D721Med (cell line): ENCODE data around the gene ZNF574.

Source experiments
- DNase-seq: peaks from one replicate; pipeline ENCODE4 v3.0.0; 2011; ENCODE audit warnings: low spot score; ENCODE audit not compliant: insufficient read length
- FAIRE-seq: peaks from 2 replicates; lab custom pipeline; 2011; peaks lifted over from hg19 to GRCh38; lab: Jason Lieb, UNC
- CTCF ChIP-seq: IDR thresholded peaks from 2 replicates; pipeline ENCODE4 v1.5.1; 2012; ENCODE audit warnings: mild to moderate bottlenecking, control low read depth; ENCODE audit not compliant: insufficient read depth; ENCODE audit errors: missing control alignments

Gene ZNF574

DNA sequence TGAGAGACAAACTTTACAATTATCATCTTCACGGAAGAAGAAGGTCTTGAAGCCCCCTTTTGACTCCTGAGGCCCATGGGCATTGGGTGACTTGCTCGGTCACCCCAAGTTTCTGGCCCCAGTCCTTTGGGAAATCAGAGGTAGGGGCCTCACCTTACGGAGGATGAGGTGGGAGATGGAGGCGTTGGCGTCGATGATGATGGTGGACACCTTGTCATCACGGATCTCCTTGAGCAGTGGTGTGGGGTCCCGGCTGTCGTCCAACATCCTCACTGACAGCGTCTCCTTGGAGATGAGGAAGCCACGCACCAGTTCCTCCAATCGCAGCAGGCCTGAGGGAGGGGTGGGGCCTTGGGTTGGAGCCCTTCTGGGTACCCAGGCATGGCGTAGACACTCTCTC is 16.8 kb upstream of the ZNF574 start:
- DNase-seq: no peak
- FAIRE-seq: no peak
- no peak for TF ChIP-seq CTCF

DNA sequence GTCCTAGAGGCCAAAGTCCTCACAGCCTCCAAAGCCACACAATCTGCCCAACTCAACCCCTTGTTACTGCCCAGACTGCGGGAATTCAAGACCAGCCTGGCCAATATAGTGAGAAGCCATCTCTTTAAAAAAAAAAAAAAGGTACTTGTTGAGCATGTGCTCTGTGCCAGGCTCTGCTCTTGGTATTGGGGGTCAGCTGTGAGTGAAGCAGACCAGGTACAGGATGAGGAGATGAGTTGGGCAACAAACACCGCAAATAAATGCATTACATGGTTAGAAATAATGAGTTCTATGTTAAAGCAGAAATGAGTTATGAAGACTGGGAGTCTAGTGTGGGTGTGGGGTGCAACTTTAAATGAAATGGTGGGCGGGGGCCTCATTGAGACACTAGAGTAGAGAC is 15.8 kb upstream of the ZNF574 start:
- DNase-seq (no peak), FAIRE-seq (no peak)
- no peak for TF ChIP-seq CTCF

DNA sequence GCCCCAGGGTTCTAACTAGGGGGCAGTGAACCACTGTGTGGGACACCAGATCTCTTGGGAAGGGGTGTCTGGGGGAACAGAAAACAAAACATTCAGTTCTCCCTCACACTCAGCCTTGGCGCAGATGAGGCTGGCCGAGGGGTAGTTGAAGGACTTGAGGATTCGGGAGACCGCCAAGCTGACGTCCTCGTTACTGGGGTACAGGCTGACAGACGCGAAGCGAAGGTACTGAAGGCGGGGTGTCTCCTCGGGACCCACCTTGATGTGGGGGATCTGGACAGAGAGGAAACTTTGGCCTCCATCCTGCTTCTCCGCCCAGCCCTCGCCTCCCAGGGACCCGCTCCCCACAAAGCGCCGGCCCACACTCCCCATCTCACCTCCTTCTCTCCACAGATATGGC is 13.6 kb upstream of the ZNF574 start:
- DNase-seq (no peak), FAIRE-seq (no peak)
- TF ChIP-seq CTCF: no peak

GRCh38 chr19:42064432-42064831 is 11.5 kb upstream of the ZNF574 start:
- FAIRE-seq (no peak), DNase-seq (no peak)
- TF ChIP-seq CTCF: no peak

GRCh38 chr19:42065051-42065450 is 10.9 kb upstream of the ZNF574 start:
- DNase-seq (no peak), FAIRE-seq (no peak)
- no peak for TF ChIP-seq CTCF

DNA sequence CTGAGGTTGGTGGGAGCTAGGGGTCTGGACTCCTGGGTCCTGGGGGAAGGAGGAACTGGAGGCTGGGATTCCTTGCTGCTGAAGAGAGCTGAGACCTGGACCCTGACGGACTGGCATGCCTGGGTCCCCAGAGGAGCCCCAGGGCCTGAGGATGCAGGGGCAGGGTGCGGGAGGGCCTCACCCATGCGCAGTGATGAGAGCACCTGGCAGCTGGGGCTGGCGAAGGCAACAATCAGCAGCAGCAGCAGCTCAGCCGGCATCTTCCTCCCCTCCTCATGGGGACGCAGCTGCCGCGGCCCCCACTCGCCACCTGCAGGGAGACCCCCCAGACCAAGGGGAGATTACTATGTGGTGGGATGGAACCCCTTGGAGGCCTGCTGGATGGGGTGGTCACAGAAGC is 10.5 kb upstream of the ZNF574 start:
- FAIRE-seq (no peak), DNase-seq (no peak)
- no peak for TF ChIP-seq CTCF

- DNase-seq: peak; percentile 66
- no peak for TF ChIP-seq CTCF
Observed at GRCh38 chr19:42066075-42066754, 9.8 kb upstream of the ZNF574 start.

More at GRCh38 chr19:42066075-42066754, 9.8 kb upstream of the ZNF574 start:
- FAIRE-seq: no peak
